ENCODE results near the gene ENPP1. TPM values are rescaled to one million over a fixed set of nuclear protein-coding genes. Genes with fewer than 3 reads are reported as not detected.

The ENPP1 gene
- polyA plus RNA-seq, 1 of the 3 experiments (the other 2 are of a cell fraction), result not detected

DNA sequence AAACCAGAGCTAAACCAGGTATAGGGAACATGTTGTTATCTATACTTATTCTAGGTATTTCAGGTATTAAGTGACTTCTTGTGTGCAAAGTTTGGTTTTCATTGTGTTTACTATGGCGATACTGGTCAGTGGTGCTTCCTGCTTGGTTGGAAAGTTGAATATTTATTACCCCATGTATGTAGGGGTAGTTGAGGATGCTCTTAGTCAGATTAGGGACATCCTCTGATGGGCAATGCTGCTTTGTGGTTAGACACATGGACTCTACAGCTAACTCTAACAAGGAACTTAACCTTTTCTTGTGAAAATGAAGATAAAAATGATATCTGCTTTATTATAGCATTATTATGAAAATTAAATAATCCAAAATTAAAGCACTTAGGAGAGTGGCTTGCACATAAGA is 44.1 kb upstream of the ENPP1 start:
- no peak for DNase-seq
- H3K79me2 ChIP-seq (ENCODE audit: insufficient read depth), result no peaks in the 10 kb centered on the region
- no peak overlapping the region for H3K4me2 ChIP-seq
- WGBS (ENCODE audit: low lambda C conversion rate), result 6% methylated on average over 1 of the region's 1 CpG
- H3K27ac ChIP-seq (ENCODE audit: low read depth in 2 of 2, low read length in 1 of 2), result no peak overlapping the region
- TF ChIP-seq, protein P1, sequence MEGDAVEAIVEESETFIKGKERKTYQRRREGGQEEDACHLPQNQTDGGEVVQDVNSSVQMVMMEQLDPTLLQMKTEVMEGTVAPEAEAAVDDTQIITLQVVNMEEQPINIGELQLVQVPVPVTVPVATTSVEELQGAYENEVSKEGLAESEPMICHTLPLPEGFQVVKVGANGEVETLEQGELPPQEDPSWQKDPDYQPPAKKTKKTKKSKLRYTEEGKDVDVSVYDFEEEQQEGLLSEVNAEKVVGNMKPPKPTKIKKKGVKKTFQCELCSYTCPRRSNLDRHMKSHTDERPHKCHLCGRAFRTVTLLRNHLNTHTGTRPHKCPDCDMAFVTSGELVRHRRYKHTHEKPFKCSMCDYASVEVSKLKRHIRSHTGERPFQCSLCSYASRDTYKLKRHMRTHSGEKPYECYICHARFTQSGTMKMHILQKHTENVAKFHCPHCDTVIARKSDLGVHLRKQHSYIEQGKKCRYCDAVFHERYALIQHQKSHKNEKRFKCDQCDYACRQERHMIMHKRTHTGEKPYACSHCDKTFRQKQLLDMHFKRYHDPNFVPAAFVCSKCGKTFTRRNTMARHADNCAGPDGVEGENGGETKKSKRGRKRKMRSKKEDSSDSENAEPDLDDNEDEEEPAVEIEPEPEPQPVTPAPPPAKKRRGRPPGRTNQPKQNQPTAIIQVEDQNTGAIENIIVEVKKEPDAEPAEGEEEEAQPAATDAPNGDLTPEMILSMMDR (IDR thresholded peaks at IDR 0.05), result no peak
- TF ChIP-seq EZH2phosphoT487 (IDR thresholded peaks at IDR 0.05; ENCODE audit: borderline replicate concordance, low read depth) (no peak), RXRA (IDR thresholded peaks at IDR 0.05; ENCODE audit: borderline replicate concordance, low read depth) (no peak), TCF12 (IDR thresholded peaks at IDR 0.05) (no peak), GABPA (IDR thresholded peaks at IDR 0.05; ENCODE audit: low read depth) (no peak), RAD21 (IDR thresholded peaks at IDR 0.05; ENCODE audit: low read length) (no peak)
- TF ChIP-seq, protein P2, sequence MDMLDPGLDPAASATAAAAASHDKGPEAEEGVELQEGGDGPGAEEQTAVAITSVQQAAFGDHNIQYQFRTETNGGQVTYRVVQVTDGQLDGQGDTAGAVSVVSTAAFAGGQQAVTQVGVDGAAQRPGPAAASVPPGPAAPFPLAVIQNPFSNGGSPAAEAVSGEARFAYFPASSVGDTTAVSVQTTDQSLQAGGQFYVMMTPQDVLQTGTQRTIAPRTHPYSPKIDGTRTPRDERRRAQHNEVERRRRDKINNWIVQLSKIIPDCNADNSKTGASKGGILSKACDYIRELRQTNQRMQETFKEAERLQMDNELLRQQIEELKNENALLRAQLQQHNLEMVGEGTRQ (IDR thresholded peaks at IDR 0.05; ENCODE audit: borderline replicate concordance, low read depth, low read length), result no peak
- no peaks in the 10 kb centered on the region for H3F3A ChIP-seq (replicated peaks; ENCODE audit: insufficient read depth)
- no peak overlapping the region for H3K4me3 ChIP-seq (ENCODE audit: low read depth in 2 of 2, low read length in 1 of 2)
- POLR2A ChIA-PET, result no interaction called here
- H3K27me3 ChIP-seq (ENCODE audit: insufficient read depth), result peaks cover 17% of the 10 kb centered on the region; the same call in 1 of the 2 replicates
- no peaks in the 10 kb centered on the region for H4K20me1 ChIP-seq (ENCODE audit: insufficient read depth)
- no peaks in the 10 kb centered on the region; a peak in 1 of 4 replicates for H3K4me1 ChIP-seq (ENCODE audit: control insufficient read depth in 1 of 2, insufficient read depth in 2 of 2, low read depth in 1 of 2, low read length in 1 of 2)
- no peaks in the 10 kb centered on the region for H3K9me3 ChIP-seq
- no peaks in the 10 kb centered on the region for H3K36me3 ChIP-seq (replicated peaks in 1 of 2; ENCODE audit: control insufficient read depth in 1 of 2, insufficient read depth in 2 of 2, low read length in 1 of 2)
- H2AFZ ChIP-seq (ENCODE audit: low read depth), result no peak overlapping the region
- no peaks in the 10 kb centered on the region for H3K9me2 ChIP-seq
- no peak overlapping the region for H3K9ac ChIP-seq
- CTCF ChIA-PET, result no interaction called here

DNA sequence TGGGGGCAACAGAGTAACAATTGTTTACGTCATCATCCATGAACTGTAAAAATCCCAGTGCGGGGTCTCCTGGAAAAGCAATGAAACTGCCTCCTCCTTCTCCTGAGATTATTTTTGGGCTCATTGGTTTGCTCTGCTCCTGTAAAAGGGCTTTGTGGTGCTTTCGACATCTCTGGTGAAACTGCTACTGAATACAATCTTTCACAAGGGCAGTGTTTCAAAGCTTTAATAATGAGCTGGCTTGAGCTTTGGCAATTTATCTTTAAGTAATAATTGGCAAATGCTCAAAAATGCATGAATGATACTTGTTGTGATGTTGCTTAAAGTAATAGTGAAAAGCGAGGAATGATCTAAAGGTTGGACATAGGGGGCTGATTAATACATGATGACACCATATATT is 43.5 kb upstream of the ENPP1 start:
- ChIA-PET POLR2A (no interaction called here), CTCF (no interaction called here)
- Histone ChIP-seq H3K36me3 (replicated peaks in 1 of 2; ENCODE audit: control insufficient read depth in 1 of 2, insufficient read depth in 2 of 2, low read length in 1 of 2) (no peaks in the 10 kb centered on the region), H3K9me2 (no peaks in the 10 kb centered on the region), H3K9ac (no peak overlapping the region), H3K27me3 (ENCODE audit: insufficient read depth) (peaks cover 23% of the 10 kb centered on the region; the same call in 1 of the 2 replicates), H3K27ac (ENCODE audit: low read depth in 2 of 2, low read length in 1 of 2) (no peak overlapping the region), H3K4me2 (no peak overlapping the region), H3K9me3 (no peaks in the 10 kb centered on the region), H3K4me1 (ENCODE audit: control insufficient read depth in 1 of 2, insufficient read depth in 2 of 2, low read depth in 1 of 2, low read length in 1 of 2) (no peaks in the 10 kb centered on the region; a peak in 1 of 4 replicates), H3K4me3 (ENCODE audit: low read depth in 2 of 2, low read length in 1 of 2) (no peak overlapping the region), H3F3A (replicated peaks; ENCODE audit: insufficient read depth) (no peaks in the 10 kb centered on the region), H2AFZ (ENCODE audit: low read depth) (no peak overlapping the region), H3K79me2 (ENCODE audit: insufficient read depth) (no peaks in the 10 kb centered on the region), H4K20me1 (ENCODE audit: insufficient read depth) (no peaks in the 10 kb centered on the region)
- no peak for TF ChIP-seq TAF1 (IDR thresholded peaks at IDR 0.05; ENCODE audit: borderline replicate concordance, low read depth, low read length)
- TF ChIP-seq EZH2phosphoT487 (IDR thresholded peaks at IDR 0.05; ENCODE audit: borderline replicate concordance, low read depth), result no peak
- TF ChIP-seq SIN3A (IDR thresholded peaks at IDR 0.05; ENCODE audit: borderline replicate concordance, low read depth, low read length), result no peak
- no peak for DNase-seq
- WGBS (ENCODE audit: low lambda C conversion rate), result 8% methylated on average over 4 of the region's 4 CpGs

All from SK-N-SH (cell line).